GM19035 (cell line): ENCODE data around the gene ZNF566.
"Not testable (repeated sequence)": the region's sequence is repeated elsewhere in the genome, so short reads cannot be mapped to it uniquely, and the experiment has no call there.

Source experiments
- ATAC-seq: cut with Tn5 transposase; IDR thresholded peaks from one replicate; pipeline ENCODE4 v1.9.1; 2021; ENCODE audit not compliant: unreplicated experiment

The ZNF566 gene

DNA sequence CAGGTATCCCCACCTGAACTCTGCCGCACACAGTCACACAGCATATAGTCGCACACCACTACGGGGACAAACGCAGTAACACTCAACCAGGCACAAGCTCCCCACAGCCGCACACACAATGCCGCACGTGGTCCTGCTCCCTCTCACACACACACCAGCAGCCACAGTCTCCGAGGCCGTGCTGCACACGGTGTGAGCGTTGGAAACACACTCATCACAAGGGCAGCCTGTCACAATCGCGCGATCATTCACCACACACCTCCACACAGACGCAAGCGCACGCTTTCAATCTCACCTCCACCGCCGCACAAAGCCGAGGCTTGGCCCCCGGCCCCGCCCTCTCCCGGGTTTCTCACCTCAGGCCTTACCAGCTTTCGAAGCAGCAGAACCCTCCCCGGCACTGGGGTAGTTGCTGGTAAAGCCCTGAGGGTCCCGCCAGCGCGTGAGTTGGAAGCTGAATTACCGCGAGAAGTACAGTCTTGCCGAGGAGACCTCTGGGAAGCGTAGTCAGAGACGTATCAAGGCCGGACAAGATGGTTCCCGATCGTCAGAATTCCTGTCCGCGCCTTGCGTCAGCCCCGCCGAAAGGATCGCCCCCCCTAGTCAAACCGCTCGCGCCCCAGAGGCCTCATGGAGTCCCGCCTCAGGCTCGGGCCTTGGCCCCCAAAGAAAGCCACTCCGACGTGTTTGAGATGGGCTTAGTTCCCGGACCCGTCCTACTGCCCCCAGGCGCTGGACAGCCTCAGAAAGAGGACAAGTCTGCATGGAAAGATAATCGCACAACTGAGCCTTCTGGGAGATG, at the start of gene ZNF566:
Gene ZNF566 (minus strand): TSS at position 444 of the 802 bp plus-strand sequence. CDS start 13,004 bp downstream, outside the sequence.
- ATAC-seq = peak; percentile 82

DNA sequence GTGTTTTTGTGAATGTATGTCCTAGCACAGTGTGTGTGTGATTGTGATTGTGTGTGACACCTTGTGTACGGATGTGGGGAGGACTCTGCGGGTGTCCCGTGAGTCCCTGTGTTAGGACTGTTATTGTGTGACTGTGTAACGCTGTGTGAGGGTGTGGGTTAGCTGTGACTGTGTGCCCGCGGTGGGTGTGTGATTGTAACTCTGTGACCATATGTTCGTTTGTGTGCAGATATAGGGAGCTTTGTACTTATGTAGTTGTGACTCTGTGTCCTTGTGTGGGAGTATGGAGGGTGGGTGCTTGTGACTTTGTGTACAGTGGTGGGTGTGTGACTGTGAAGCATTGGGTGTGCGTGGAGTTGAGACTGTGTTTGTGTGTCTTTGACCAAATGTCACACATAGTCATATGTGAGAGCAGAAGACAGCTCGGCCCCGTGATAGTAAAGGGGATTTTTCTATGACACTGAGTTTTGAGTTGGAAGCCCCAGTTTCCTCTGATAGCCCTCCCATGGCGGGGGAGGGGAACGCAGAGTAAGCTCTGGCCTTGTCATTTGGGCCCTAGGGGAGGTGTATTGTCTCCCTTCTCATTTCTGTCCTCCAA, 39.7 kb upstream of the ZNF566 start:
- peak; percentile 16 for ATAC-seq

DNA sequence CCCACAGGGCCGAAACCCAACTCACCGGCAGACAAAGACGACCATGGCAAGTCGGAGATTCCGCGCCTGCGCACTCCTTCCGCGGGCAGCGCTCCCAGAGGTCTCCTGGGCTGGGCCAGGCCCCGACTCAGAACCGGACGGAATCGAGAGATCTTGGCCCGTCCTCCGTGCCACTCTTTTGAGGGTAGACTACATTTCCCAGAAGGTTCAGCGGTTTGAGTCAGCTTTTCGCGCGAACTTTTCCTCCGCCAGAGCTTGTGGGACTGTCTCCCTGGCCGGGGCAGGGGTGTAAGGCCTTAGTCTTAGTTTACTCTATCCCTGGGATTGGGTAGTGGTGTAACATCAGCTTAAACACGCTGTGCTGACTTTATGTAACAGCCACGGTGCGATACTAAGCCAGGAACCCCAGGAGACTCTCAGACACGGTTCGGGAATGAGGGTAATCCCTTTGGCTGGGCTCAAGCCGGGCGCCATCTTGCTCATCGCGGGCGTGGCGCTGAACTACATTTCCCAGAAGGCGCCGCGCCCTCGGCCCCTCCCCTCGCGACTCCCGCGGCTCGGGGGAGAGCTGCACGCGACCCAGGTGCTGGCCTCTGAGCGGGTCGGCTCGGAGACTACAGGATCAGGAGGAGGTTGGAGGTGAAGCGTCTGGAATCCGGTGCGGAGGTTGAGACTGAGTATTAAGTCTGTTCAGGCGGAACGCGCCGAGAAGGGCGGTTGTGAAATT, 39.0 kb upstream of the ZNF566 start, which contains the start of gene ZNF260:
Gene ZNF260 (minus strand): TSS at position 78 of the 727 bp plus-strand sequence. CDS start 13,033 bp downstream, outside the sequence.
- ATAC-seq = peak; percentile 83

DNA sequence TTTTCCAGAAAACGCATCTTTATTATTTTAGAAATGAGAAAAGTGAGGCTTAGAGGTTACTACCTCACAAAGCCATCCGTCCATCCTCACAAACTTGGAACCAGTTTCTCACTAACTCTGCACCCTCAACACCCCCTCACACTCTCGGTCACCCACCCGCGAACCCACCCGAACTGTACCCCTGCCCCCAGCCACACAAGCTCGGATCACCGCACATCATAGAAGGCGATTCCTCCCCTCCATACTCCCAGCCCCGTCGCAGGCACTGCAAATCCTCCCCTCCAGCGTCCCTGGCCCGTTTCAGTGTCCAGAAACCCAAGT, 38.5 kb upstream of the ZNF566 start:
- peak; percentile 16 for ATAC-seq

DNA sequence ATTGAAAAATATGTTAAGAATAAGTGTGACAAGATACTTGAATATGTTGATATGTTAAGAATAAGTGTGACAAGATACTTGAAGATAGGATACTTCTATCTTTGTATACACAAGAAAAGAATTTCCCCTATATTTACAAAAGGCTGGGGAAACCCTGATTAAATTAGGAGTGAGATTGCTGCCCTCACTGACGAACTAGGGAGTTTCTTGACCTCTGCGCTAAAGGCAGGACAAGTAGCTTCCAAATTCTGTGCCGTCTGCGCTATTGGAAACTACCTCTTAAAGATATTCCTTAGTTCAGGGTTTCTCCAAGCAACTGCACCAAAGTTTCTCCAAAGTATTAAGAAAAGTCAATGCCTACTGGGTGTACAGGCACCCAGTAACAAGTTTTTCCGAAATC, 38.0 kb upstream of the ZNF566 start:
- no peak for ATAC-seq

DNA sequence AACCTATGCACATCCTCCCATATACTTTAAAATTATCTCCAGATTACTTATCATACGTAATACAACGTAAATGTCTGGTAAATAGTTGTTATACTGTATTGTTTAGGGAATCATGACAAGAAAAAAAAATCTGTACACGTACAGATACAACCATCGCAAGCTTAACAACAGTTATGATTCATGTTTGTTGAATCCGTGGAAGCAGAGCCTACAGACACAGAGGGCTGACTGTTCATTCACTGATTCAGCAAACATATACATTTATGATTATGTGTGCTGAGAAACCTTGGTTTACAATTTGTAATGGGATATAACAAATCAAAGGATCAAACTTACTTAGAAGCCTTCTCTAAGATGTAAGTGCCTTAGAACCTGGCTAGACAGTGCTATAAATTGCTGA, 37.2 kb upstream of the ZNF566 start:
- ATAC-seq = no peak

DNA sequence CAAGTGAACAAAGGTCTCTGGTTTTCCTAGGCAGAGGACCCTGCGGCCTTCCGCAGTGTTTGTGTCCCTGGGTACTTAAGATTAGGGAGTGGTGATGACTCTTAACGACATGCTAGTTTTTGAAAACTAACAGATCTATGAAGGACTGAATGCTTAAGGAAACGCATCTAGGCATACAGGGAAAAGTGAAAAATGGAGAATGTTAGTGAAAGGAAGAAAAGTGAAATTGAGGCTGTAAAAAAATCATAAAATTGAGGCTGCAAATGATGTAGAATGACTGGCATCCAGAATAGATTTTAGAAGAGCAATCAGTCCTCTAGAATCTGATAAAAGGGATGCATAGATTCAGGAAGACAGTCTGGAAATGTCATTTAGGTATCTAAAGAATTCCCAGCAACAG, 35.3 kb upstream of the ZNF566 start:
- ATAC-seq = no peak

DNA sequence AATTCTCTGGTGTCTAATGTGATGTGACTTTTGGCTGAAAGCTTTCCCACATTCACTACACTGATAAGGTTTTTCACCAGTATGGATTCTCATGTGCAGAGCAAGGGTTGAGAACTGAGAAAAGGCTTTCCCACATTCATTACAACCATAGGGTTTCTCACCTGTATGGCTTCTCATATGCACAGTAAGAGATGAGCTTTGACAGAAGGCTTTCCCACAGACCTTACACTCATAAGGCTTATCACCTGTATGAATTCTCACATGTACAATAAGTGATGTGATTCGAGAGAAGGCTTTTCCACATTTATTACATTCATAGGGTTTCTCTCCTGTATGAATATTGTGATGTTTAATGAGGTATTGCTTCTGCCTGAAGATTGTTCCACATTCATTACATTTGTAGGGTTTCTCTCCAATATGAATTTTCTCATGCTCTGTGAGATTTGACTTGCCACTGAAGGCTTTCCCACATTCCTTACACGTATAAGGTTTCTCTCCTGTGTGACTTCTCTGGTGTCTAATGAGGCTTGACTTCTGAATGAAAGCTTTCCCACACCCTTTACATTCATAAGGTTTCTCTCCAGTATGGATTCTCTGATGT, 24.8 kb upstream of the ZNF566 start:
- no peak for ATAC-seq

DNA sequence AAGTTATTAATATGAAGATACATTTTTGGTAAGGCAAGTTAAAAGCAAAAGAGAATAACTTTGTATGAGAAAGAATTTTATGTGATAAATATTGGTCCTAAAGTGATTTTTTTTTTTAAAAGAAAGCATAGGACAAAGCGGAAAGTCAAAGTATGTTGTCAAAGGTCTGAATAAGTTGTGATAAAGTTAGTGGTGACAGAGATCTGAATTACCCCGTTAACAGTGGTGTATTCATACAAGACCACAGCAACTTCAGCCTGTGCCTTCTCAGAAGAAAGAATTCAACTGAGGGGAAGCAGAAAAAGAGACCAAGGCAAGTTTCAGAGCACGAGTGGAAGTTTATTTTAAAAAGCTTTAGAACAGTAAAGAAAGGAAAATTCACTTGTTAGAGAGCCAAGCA, 19.0 kb upstream of the ZNF566 start:
- ATAC-seq = no peak

DNA sequence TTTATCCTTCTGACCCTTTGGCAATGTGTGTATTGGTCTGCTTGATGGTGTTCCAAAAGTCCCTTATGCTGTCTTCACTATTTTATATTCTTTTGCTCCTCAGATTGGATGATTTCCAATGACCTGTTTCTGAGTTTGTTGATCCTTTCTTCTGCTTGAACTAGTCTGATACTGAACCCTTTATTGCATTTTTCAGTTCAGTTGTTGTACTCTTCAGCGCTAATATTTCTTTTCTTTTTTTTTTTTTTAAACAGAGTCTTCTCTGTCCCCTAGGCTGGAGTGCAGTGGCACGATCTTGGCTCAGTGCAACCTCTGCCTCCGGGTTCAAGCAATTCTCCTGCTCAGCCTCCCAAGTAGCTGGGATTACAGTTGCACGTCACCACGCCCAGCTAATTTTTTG, 12.6 kb upstream of the ZNF566 start:
- ATAC-seq = no peak

DNA sequence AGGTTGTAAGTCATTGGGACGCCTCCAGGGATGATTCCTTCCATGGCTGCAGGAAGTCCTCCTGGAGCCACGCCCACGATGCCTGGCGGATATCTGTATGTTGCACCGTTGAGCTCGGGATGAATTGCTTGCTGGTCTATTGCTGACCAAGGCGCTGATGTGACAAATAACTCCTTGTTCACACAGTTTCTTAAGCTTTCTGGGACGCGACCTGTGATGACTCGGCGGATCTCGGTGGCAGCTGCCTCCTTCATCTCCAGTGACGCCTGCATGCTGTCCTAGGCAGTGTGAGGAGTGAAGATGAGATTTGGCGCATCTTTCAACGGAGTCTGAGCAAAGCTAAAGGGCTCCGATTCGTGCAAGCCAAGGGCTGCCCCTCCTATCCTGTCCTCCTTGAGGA, 7.6 kb upstream of the ZNF566 start:
- no peak for ATAC-seq

DNA sequence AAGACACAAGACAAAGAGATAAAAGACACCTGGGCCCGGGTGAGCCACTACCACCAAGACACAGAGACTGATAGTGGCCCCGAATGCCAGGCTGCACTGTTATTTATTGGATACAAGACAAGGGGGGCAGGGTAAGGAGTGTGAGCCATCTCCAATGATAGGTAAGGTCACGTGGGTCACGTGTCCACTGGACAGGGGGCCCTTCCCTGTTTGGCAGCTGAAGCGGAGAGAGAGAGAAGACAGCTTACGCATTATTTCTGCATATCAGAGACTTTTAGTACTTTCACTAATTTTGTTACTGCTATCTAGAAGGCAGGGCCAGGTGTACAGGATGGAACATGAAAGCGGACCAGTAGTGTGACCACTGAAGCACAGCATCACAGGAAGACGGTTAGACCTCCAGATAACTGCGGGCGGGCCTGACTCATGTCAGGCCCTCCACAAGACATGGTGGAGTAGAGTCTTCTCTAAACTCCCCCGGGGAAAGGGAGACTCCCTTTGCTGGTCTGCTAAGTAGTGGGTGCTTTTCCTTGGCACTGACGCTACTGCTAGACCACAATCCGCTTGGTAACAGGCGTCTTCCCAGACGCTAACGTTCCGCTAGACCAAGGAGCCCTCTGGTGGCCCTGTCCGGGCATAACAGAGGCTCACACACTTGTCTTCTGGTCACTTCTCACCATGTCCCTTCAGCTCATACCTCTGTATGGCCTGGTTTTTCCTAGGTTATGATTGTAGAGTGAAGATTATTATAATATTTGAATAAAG, 3.5 kb upstream of the ZNF566 start:
- ATAC-seq = not testable (repeated sequence)

DNA sequence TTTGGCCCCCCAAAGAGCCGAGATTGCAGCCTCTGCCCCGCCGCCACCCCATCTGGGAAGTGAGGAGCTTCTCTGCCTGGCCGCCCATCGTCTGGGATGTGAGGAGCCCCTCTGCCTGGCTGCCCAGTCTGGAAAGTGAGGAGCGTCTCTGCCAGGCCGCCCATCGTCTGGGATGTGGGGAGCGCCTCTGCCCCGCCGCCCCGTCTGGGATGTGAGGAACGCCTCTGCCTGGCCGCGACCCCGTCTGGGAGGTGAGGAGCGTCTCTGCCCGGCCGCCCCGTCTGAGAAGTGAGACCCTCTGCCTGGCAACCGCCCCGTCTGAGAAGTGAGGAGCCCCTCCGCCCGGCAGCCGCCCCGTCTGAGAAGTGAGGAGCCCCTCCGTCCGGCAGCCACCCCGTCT, 1.5 kb upstream of the ZNF566 start:
- not testable (repeated sequence) for ATAC-seq

DNA sequence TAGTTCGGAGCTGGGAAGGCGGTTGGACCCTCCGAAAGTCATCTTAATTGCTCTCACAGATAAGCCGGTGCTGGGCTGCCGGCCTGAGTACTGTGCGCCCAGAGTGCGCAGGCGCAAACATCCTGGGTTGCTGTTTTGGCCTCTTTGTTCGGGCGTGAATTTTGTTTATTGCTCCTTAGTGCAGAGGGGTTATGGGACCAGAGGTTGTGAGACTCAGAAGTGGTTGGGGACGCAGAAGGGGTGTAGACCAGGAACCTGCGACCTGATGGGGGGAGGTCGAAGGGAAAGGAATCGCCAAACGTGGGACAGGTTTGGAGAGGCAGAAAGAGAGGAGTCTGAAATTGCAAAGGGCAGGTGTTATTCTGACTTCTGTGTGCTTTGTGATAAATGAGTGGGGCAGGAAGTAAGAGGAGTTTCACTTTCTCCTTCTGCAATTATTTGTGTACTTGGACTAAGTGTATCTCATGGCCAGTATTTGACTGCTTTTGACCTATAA, 607 bp upstream of the ZNF566 start:
- peak; percentile 54 for ATAC-seq

DNA sequence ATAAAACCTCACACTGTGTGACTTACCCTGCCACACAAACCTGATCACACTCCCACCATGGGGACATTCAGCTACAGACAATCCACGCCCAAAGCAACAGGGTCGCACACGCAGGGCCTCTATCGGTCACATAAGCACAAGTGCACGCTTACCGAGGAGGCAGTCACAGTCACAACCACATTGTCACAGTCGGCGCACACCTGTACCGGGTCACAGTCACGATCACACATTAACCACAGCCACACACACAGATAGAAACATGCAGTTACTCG, 579 bp downstream of the ZNF566 start:
- no peak for ATAC-seq

DNA sequence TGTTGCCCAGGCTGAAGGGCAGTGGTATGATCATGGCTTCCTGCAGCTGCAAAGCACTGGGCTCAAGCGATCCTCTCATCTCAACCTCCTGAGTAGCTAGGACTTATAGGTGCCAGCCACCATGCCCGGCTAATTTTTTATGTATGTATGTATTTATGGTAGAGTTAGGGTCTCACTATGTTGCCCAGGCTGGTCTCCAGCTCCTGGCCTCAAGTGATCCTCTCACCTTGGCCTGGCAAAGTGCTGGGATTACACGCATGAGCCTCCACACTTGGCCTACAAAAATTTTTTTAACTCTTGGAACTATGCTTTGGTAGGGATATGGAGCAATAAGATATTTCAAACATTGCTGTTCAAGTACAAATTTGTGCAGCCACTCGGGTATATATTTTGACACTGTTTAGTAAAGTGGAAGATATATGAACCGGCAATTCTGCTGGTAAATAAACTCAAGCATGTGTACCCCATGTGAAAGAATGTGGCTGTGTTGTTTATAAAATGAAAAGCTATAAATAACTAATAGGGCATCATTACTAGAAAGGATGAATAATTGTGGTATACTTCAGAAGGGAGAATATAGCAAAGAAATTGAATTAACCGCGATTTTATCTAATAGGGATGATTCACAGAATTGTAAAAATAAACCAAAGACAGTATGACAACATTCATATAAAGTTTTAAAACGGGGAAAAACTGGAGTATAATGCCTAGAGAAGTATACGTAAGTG, 1.1 kb downstream of the ZNF566 start:
- ATAC-seq = no peak

DNA sequence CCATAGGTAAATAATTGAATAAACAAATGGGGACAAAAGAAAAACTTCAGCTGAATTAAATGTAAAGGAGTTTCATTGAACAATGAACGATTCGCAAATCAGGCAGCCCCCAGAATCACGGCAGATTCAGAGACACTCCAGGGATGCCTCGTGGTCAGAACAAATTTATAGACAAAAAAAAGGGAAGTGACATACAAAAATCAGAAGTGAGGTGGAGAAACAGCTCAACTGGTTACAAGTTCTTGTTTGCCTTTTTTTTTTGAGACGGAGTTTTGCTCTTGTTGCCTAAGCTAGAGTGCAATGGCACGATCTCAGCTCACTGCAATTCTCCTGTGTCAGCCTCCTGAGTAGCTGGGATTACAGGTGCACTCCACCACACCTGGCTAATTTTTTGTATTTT, 5.7 kb downstream of the ZNF566 start:
- no peak for ATAC-seq

DNA sequence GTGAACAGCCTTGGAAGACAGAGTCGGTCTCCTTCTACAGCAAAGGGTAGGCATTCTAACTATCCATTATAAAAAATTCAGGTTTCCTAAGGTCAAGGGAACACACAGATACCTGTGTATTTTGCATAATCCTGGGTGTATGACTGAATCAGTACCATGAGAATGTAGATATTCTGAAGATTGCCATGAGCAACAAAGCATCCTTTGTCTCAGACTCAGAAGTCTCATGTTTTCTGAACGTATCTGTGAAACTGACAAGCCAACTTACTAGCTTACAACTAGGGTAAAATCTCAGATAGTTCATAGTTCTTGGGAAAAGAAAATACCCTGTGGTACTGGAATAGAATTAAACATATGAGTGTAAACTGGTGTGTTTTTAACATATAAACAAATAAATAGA, 6.5 kb downstream of the ZNF566 start:
- no peak for ATAC-seq

DNA sequence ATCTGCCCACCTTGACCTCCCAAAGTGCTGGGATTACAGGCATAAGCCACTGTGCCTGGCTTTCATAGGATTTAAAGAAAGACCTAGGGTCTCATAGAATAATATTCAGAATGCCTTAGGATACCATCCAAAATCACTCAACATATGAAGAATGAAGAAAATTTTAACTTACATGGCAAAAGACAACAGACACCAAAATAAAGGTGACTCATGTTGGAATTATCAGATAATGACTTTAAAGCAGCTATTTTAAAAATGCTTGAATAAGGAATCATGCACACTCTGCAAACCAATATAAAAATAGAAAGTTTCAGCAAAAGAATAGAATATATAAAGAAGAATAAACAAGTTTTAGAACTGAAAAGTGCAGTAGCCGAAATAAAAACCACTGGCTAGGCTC, 29.3 kb downstream of the ZNF566 start:
- ATAC-seq = no peak

DNA sequence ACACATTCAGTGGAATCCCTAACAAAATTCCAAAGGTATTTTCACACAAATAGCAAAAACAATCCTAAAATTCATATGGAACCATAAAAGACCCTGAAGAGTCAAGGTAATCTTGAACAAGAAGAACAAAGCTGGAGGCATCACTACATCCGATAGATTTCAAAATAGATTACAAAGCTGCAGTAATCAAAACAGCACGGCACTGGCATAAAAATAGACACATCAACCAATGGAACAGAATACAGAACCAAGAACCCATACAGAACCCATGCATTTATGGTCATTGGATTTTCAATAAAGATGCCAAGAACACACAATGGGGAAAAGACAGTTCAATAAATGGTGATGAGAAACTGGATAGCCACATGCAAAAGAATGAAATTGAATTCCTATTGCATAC, 32.5 kb downstream of the ZNF566 start:
- no peak for ATAC-seq
